HG02840 (cell line): ENCODE measurements around the gene NLRP11.
"Not testable (repeated sequence)": the region's sequence is repeated elsewhere in the genome, so short reads cannot be mapped to it uniquely, and the experiment has no call there.

ENCODE experiments used
- ATAC-seq: cut with Tn5 transposase; IDR thresholded peaks from one replicate; pipeline ENCODE4 v1.9.1; 2021; ENCODE audit warnings: mild to moderate bottlenecking, moderate library complexity, moderate number of reproducible peaks; ENCODE audit not compliant: unreplicated experiment, low FRiP score

The NLRP11 gene

DNA sequence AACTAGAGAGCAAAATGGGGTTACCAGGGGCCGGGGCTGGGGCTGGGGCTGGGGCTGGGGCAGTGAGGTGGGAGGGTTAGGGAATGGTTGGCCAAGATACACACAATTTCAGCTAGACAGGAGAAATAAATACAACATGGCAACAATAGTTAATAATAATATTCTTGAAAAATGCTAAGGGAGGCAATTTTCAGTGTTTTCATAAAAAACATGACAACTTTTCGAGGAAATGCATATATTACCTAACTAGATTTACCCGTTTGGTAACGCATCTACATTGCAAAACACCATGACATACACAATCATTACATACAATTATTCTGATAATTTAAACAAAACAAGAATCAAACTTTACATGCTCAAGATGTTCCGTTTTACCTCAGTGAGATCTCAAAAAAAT lies 50.7 kb downstream of the NLRP11 start:
- ATAC-seq, result no peak

DNA sequence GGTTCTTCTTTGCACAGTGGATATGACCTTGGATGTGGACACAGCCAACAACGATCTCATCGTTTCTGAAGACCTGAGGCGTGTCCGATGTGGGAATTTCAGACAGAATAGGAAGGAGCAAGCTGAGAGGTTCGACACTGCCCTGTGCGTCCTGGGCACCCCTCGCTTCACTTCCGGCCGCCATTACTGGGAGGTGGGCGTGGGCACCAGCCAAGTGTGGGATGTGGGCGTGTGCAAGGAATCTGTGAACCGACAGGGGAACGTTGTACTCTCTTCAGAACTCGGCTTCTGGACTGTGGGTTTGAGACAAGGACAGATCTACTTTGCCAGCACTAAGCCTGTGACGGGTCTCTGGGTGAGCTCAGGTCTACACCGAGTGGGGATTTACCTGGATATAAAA lies 53.5 kb downstream of the NLRP11 start:
- no peak for ATAC-seq

DNA sequence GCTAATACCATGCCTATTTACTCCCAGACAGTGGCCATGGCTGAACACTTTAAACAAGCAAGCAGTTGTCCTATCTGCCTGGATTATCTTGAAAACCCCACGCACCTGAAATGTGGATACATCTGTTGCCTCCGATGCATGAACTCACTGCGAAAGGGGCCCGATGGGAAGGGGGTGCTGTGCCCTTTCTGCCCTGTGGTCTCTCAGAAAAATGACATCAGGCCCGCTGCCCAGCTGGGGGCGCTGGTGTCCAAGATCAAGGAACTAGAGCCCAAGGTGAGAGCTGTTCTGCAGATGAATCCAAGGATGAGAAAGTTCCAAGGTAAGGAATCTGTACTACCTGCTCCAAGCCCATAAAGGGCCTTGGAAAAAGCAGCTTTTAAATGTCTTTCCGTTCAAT lies 54.3 kb downstream of the NLRP11 start:
- ATAC-seq, result no peak

DNA sequence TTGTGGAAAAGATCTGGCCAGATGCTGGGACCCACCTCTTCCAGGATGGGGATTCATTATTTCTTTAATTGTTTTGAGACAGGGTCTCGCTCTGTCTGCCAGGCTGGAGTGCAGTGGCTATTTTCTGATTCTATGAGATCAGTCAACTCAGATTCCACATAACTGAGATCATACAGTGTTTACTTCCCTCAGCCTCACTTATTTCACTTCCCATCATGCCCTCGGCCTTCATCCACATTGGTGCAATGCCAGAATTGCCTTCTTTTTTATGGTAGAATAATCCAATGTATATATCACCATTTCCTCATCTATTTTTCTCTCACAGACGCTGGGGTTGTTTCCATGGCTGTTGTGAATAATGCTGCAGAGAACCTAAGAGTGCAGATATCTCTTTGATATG lies 62.2 kb downstream of the NLRP11 start:
- not testable (repeated sequence) for ATAC-seq

DNA sequence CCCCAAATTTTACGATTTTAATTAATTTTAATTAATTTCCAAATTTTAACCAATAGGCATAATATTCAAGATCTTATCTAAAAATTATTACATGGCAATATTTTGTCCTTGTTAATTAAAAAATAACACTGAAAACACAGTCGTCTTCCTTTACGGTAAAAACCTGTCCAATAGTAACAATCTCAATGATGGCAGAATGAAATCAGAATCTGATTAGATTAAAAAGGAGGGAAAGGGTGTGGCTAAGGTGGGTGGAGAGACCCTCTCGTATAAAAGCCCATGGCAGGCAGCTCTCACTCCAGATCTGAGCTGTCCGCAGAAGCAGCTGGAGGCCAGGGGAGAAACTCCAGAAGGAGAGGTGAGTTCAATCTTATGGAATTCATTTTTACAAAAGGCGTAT lies 63.0 kb downstream of the NLRP11 start, which contains the start of gene RFPL4AL1:
Gene RFPL4AL1, plus strand, starts transcription at position 301 of the 400 bp plus-strand sequence. CDS start 2,687 bp downstream, outside the sequence.
- not testable (repeated sequence) for ATAC-seq

DNA sequence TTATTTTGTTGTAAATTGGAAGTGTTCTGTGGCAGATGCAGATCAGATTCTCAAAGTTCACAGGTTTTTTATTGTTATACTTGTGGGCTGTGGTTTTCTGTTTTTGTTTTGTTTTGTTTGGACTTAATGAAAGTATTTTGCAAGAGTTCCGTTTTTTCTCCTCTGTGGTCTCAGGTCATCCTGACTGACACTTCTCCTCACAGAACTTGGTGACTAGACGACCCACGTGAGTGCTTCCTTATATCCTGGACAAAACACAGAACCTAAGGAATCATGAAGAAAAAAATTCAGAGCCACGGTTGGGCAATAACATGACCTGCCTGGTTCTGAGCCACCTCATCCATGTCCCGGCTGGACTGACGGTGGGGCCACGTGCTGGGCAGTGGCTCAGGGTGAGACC lies 65.3 kb downstream of the NLRP11 start:
- no peak for ATAC-seq

DNA sequence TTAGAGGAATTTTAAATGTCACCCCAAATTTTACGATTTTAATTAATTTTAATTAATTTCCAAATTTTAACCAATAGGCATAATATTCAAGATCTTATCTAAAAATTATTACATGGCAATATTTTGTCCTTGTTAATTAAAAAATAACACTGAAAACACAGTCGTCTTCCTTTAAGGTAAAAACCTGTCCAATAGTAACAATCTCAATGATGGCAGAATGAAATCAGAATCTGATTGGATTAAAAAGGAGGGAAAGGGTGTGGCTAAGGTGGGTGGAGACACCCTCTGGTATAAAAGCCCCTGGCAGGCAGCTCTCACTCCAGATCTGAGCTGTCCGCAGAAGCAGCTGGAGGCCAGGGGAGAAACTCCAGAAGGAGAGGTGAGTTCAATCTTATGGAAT lies 73.0 kb downstream of the NLRP11 start, which contains the start of gene RFPL4A:
Gene RFPL4A, plus strand, starts transcription at position 301 of the 400 bp plus-strand sequence. CDS start 2,704 bp downstream, outside the sequence.
- not testable (repeated sequence) for ATAC-seq

DNA sequence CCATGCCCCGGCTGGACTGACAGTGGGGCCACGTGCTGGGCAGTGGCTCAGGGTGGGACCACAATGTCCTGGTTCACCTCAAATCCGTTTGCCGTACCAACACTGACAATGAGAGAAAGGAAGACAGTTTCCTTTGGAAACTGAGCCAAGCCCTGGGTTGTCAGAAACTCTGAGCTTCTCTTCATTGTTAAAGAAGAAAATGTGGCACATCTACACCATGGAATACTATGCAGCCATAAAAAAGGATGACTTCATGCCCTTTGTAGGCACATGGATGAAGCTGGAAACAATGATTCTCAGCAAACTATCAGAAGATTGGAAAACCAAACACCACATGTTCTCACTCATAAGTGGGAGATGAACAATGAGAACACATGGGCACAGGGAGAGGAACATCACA lies 75.0 kb downstream of the NLRP11 start:
- ATAC-seq, result not testable (repeated sequence)

DNA sequence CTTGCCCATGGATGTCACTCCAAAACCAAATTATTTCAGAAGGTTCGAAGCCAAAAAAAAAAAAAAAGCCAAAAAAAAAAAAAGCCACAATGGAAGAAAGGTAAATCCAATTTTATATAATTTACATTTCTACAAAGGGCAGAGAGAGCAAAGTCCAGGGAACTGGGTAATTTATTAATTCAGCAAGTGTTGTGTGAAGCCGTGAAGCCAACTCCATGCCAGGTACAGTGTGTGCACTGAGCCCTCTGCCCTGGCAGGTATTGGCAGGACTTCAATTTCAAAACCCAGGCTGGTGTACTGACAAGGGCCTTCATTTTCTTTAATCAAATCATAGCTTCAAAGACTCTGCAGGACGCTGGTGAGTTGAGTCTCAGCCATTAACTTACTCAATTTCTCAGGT lies 78.4 kb downstream of the NLRP11 start:
- ATAC-seq, result no peak

DNA sequence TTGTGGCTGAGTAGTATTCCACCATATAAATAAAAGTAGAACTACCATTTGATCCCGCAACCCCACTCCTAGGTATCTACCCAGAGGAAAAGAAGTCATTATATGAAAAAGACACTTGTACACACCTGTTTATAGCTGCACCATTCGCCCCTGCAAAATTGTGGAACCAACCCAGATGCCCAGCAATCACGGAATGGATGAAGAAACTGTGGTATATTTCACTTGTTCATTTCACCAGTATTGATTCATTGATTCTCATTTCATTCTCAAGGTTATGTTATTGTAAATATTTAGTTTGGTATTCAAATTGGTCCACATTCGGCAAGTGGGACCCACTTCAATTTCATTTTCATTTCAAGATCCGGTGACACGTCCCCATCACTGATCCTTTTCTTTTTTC lies 81.1 kb downstream of the NLRP11 start:
- no peak for ATAC-seq

DNA sequence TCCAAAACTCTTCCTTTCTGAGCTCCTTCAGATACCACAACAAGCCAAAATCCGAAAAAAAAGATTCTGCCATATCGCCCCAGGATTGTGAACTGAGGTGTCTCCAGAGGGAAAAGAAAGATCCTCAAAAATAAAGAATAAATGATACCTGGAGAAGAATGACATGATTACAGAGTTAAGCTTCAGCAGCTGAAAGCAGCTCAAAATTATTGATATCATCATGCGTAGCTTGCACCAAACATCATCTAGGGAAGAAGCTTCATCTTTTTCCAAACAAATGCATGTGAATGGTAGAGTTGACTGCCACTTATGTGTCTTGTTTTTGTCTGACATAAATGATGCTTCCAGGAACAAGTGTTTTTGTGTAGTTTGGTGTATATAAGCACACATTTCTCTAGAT lies 93.5 kb downstream of the NLRP11 start, which contains the start of gene NLRP9:
Gene NLRP9, minus strand, starts transcription at position 101 of the 400 bp plus-strand sequence. Its CDS starts 28 bp downstream, at position 73.
- no peak for ATAC-seq
